ENCODE results near the gene BAZ2B. TPM values are rescaled to one million over a fixed set of nuclear protein-coding genes. Genes with fewer than 3 reads are reported as not detected.

Gene BAZ2B
- total RNA-seq, 1 experiment from 2014 or later: 19.9 TPM

- H3K27ac ChIP-seq (ENCODE audit: low read depth, low read length): no peak overlapping the region
- ATAC-seq: no peak
- no peaks in the 10 kb centered on the region for H3K36me3 ChIP-seq (ENCODE audit: control insufficient read depth in 1 of 2, insufficient read depth in 2 of 2, low read length in 2 of 2)
Observed at GRCh38 chr2:159381574-159381973, 234.8 kb downstream of the BAZ2B start.

More at GRCh38 chr2:159381574-159381973, 234.8 kb downstream of the BAZ2B start:
- no peaks in the 10 kb centered on the region for H3K9me2 ChIP-seq (ENCODE audit: insufficient read depth)
- H3K4me3 ChIP-seq (replicated peaks in 1 of 2; ENCODE audit: low read depth in 1 of 2, low read length in 2 of 2): no peak overlapping the region
- ChIA-PET RAD21 (ENCODE audit: low non-redundant PET in 1 of 2, low total read pairs in 2 of 2, uncharacterized antibody in 2 of 2, unreplicated experiment in 2 of 2) (no interaction called here), POLR2A (no interaction called here), CTCF (no interaction called here)
- no peaks in the 10 kb centered on the region for H3K9me3 ChIP-seq (ENCODE audit: control insufficient read depth in 1 of 2, insufficient read depth in 1 of 2, low read depth in 1 of 2, low read length in 2 of 2)
- TF ChIP-seq CTCF (IDR thresholded peaks at IDR 0.05 in 2 of 3, conservative IDR thresholded peaks at IDR 0.05 in 1 of 3; ENCODE audit: borderline replicate concordance in 1 of 3, insufficient read depth in 1 of 3, low read depth in 2 of 3, low read length in 2 of 3) (no peak), ZFX (IDR thresholded peaks at IDR 0.05) (no peak), FOSL1 (IDR thresholded peaks at IDR 0.05; ENCODE audit: low read depth) (no peak), JUND (IDR thresholded peaks at IDR 0.05) (no peak), SIN3A (IDR thresholded peaks at IDR 0.05; ENCODE audit: low read depth) (no peak), TCF7L2 (IDR thresholded peaks at IDR 0.05; ENCODE audit: borderline replicate concordance, extremely low read depth, insufficient read depth, insufficient read length) (no peak), EZH2 (IDR thresholded peaks at IDR 0.05) (no peak), EZH2phosphoT487 (IDR thresholded peaks at IDR 0.05; ENCODE audit: borderline replicate concordance) (no peak), EGR1 (IDR thresholded peaks at IDR 0.05; ENCODE audit: low read depth) (no peak), CBX3 (IDR thresholded peaks at IDR 0.05; ENCODE audit: low read depth) (no peak), ZNF274 (IDR thresholded peaks at IDR 0.05; ENCODE audit: low read depth, low read length) (no peak), SRF (IDR thresholded peaks at IDR 0.05; ENCODE audit: low read depth) (no peak), POLR2A (IDR thresholded peaks at IDR 0.05; ENCODE audit: borderline replicate concordance, extremely low read depth, insufficient read depth, insufficient read length) (no peak), ATF3 (IDR thresholded peaks at IDR 0.05) (no peak), POLR2AphosphoS5 (IDR thresholded peaks at IDR 0.05; ENCODE audit: low read depth, low read length) (no peak), YY1 (IDR thresholded peaks at IDR 0.05; ENCODE audit: extremely low read depth, insufficient replicate concordance, low read depth, low read length) (no peak), SP1 (IDR thresholded peaks at IDR 0.05; ENCODE audit: low read depth) (no peak), ZBTB33 (IDR thresholded peaks at IDR 0.05; ENCODE audit: extremely low read depth, insufficient replicate concordance, low read length) (no peak), RAD21 (IDR thresholded peaks at IDR 0.05; ENCODE audit: low read depth) (no peak), REST (IDR thresholded peaks at IDR 0.05; ENCODE audit: low read depth) (no peak)
- intact Hi-C loops (cut with micrococcal nuclease): no loop called here
- H3K9ac ChIP-seq (ENCODE audit: low read length): no peak overlapping the region
- H3K27me3 ChIP-seq (ENCODE audit: insufficient read depth, low read length): no peaks in the 10 kb centered on the region
- no TSS peak for BruUV-seq (replicated peaks)
- no peak for DNase-seq (ENCODE audit: low read depth, low spot score)
- H4K20me1 ChIP-seq (ENCODE audit: insufficient read depth): no peaks in the 10 kb centered on the region
- H3K79me2 ChIP-seq (ENCODE audit: insufficient read depth, low read length): no peaks in the 10 kb centered on the region
- H2AFZ ChIP-seq (ENCODE audit: low read depth, low read length, poor library complexity, severe bottlenecking): no peak overlapping the region
- H3K4me2 ChIP-seq (ENCODE audit: low read length): no peak overlapping the region
- H3K4me1 ChIP-seq (ENCODE audit: control insufficient read depth in 1 of 2, insufficient read depth in 2 of 2, low read length in 2 of 2): no peaks in the 10 kb centered on the region
